Gastroesophageal sphincter (tissue), 4 donors: ENCODE measurements around the gene PDK3. TPM values are rescaled to one million over a fixed set of nuclear protein-coding genes. Genes with fewer than 3 reads are reported as not detected.

Source experiments
- ATAC-seq: fragments of 150-250 bp; one replicate; pipeline ENCODE4 v1.9.1; 2016; ENCODE audit warnings: mild to moderate bottlenecking, moderate library complexity
- H3K27ac ChIP-seq, 4 donors: fragments of 200-600 bp; sonication (generic) in 3 of 4; 1 replicate in 3 of 4; 2 replicates in 1 of 4; pipeline ENCODE4 v1.5.1; 2016 to 2019
- H3K27me3 ChIP-seq: fragments of 200-600 bp; sonication (generic); one replicate; pipeline ENCODE4 v1.5.1; 2019
- H3K36me3 ChIP-seq, 2 donors: fragments of 200-600 bp; sonication (generic); one replicate each; pipeline ENCODE4 v1.5.1; 2019; ENCODE audit warnings: control low read depth in 1 of 2
- H3K4me1 ChIP-seq, 3 donors: fragments of 200-600 bp; sonication (generic); 1 replicate in 2 of 3; 2 replicates in 1 of 3; pipeline ENCODE4 v1.5.1; 2016 to 2019; ENCODE audit warnings: control low read depth in 2 of 3
- H3K4me3 ChIP-seq, 2 donors: fragments of 200-600 bp; sonication (generic); one replicate each; pipeline ENCODE4 v1.5.1; 2019; ENCODE audit warnings: mild to moderate bottlenecking in 1 of 2, moderate library complexity in 1 of 2
- H3K9me3 ChIP-seq, 3 donors: fragments of 200-600 bp; sonication (generic); one replicate each; pipeline ENCODE4 v1.5.1; 2017 to 2019; ENCODE audit warnings: control low read depth in 2 of 3
- CTCF ChIP-seq, 4 experiments: fragments of 200-600 bp in 2 of 4; fragments of 450-650 bp in 2 of 4; sonication (generic) in 1 of 4; IDR thresholded peaks; one replicate each; pipeline ENCODE4 v1.5.1; 2017 to 2019; ENCODE audit warnings: antibody characterized with exemption in 4 of 4, mild to moderate bottlenecking in 2 of 4, moderate library complexity in 2 of 4
- EP300 ChIP-seq: sonication (generic); formaldehyde crosslinking; IDR thresholded peaks from one replicate; pipeline ENCODE4 v1.6.1; 2017; ENCODE audit warnings: antibody characterized with exemption, mild to moderate bottlenecking
- POLR2A ChIP-seq, 2 donors: fragments of 450-650 bp; IDR thresholded peaks; one replicate each; pipeline ENCODE4 v1.6.1; 2017; ENCODE audit warnings: antibody characterized with exemption in 2 of 2, mild to moderate bottlenecking in 2 of 2, moderate library complexity in 1 of 2
- POLR2AphosphoS5 ChIP-seq: sonication (generic); formaldehyde crosslinking; IDR thresholded peaks from one replicate; pipeline ENCODE4 v1.6.1; 2017; ENCODE audit warnings: antibody characterized with exemption
- WGBS, 2 donors: methylation state at CpG; one replicate each; pipeline ENCODE4 v1.1.5; 2018; ENCODE audit warnings: low coverage in 1 of 2; 5-methylcytosine and 5-hydroxymethylcytosine counted together
- total RNA-seq, 4 donors: library from RNA; depleted of rRNA; stranded (reverse); fragments of >200 nt; gene quantifications; one replicate each; pipeline ENCODE4 v1.1.0, GENCODE V29; 2016

Gene PDK3
- total RNA-seq, 4 donors from 2014 or later: 51.8 to 77.0 (median 68.4) TPM

- WGBS, 2 donors: 0 to 40% methylated on average over 1 to 5 of the region's 5 CpGs
- no peak for ATAC-seq
- H3K27ac ChIP-seq: peak overlapping the region; percentile 62 to 88 (median 82)
Observed at GRCh38 chrX:24464498-24464835, 619 bp upstream of the PDK3 start.

GRCh38 chrX:24465532-24465865 is 413 bp downstream of the PDK3 start:
- no peak for TF ChIP-seq CTCF (IDR thresholded peaks at IDR 0.05)
- no peak for TF ChIP-seq POLR2A (IDR thresholded peaks at IDR 0.05)
- TF ChIP-seq EP300: no peak
- no peak for TF ChIP-seq POLR2AphosphoS5
- Histone ChIP-seq H3K4me1 (peaks cover 0 to 47% (median 0%) of the 10 kb centered on the region in 3 donors), H3K27ac (peak overlapping the region; percentile 60 to 88 (median 82)), H3K4me3 (peak overlapping the region; percentile 76 to 81), H3K27me3 (no peaks in the 10 kb centered on the region), H3K36me3 (no peaks in the 10 kb centered on the region), H3K9me3 (no peaks in the 10 kb centered on the region)
- 66% methylated on average over 3 of the region's 25 CpGs; no CpG with 5 or more reads in 1 of the 2 donors for WGBS, 2 donors
- ATAC-seq: no peak

More at GRCh38 chrX:24464498-24464835, 619 bp upstream of the PDK3 start:
- TF ChIP-seq CTCF (IDR thresholded peaks at IDR 0.05) (no peak), EP300 (no peak), POLR2AphosphoS5 (no peak), POLR2A (IDR thresholded peaks at IDR 0.05) (no peak)
- no peaks in the 10 kb centered on the region for H3K27me3 ChIP-seq
- H3K4me1 ChIP-seq: peaks cover 0 to 45% (median 0%) of the 10 kb centered on the region in 3 donors
- H3K4me3 ChIP-seq: peak overlapping the region; percentile 76 to 81
- no peaks in the 10 kb centered on the region for H3K9me3 ChIP-seq
- H3K36me3 ChIP-seq: no peaks in the 10 kb centered on the region

GRCh38 chrX:24466025-24466424 is 939 bp downstream of the PDK3 start:
- Histone ChIP-seq H3K4me3 (peak overlapping the region; percentile 76 to 81), H3K4me1 (peaks cover 0 to 51% (median 0%) of the 10 kb centered on the region in 3 donors), H3K27me3 (no peaks in the 10 kb centered on the region), H3K36me3 (no peaks in the 10 kb centered on the region), H3K27ac (peak overlapping the region in 3 of 4 donors; percentile 56 to 88 (median 84)), H3K9me3 (no peaks in the 10 kb centered on the region)
- ATAC-seq: no peak
- WGBS, 2 donors: 34 to 54% methylated on average over 3 to 9 of the region's 11 CpGs
- no peak for TF ChIP-seq POLR2AphosphoS5
- no peak for TF ChIP-seq EP300
- TF ChIP-seq POLR2A (IDR thresholded peaks at IDR 0.05): no peak
- no peak for TF ChIP-seq CTCF (IDR thresholded peaks at IDR 0.05)

GRCh38 chrX:24468245-24468644 is 3.2 kb downstream of the PDK3 start:
- 50% methylated on average over 1 of the region's 1 CpG; no CpG with 5 or more reads in 1 of the 2 donors for WGBS, 2 donors
- Histone ChIP-seq H3K36me3 (no peaks in the 10 kb centered on the region), H3K4me1 (peaks cover 0 to 54% (median 0%) of the 10 kb centered on the region in 3 donors), H3K27me3 (no peaks in the 10 kb centered on the region), H3K27ac (peak overlapping the region; percentile 13 to 84 (median 42)), H3K4me3 (no peak overlapping the region), H3K9me3 (no peaks in the 10 kb centered on the region)
- TF ChIP-seq POLR2A (IDR thresholded peaks at IDR 0.05) (no peak), CTCF (IDR thresholded peaks at IDR 0.05) (no peak), EP300 (no peak), POLR2AphosphoS5 (peak; percentile 18)
- no peak for ATAC-seq

GRCh38 chrX:24471808-24472207 is 6.7 kb downstream of the PDK3 start:
- peaks cover 0 to 44% (median 0%) of the 10 kb centered on the region in 3 donors for H3K4me1 ChIP-seq
- WGBS, 2 donors: 40 to 43% methylated on average over 1 to 2 of the region's 2 CpGs
- TF ChIP-seq POLR2AphosphoS5 (no peak), CTCF (IDR thresholded peaks at IDR 0.05) (no peak), EP300 (no peak), POLR2A (IDR thresholded peaks at IDR 0.05) (no peak)
- H3K27me3 ChIP-seq: no peaks in the 10 kb centered on the region
- no peak overlapping the region for H3K4me3 ChIP-seq
- no peak overlapping the region for H3K27ac ChIP-seq
- ATAC-seq: no peak
- no peaks in the 10 kb centered on the region for H3K36me3 ChIP-seq
- H3K9me3 ChIP-seq: no peaks in the 10 kb centered on the region
